Measurements from ENCODE around the gene UBE2Z. TPM values are rescaled to one million over a fixed set of nuclear protein-coding genes. Genes with fewer than 3 reads are reported as not detected.

The UBE2Z gene
- total and polyA plus RNA-seq, 2 of the 13 experiments (the other 11 are each of a cell fraction or from before 2014, with no cell fraction given) = 63.2 to 122 TPM

DNA sequence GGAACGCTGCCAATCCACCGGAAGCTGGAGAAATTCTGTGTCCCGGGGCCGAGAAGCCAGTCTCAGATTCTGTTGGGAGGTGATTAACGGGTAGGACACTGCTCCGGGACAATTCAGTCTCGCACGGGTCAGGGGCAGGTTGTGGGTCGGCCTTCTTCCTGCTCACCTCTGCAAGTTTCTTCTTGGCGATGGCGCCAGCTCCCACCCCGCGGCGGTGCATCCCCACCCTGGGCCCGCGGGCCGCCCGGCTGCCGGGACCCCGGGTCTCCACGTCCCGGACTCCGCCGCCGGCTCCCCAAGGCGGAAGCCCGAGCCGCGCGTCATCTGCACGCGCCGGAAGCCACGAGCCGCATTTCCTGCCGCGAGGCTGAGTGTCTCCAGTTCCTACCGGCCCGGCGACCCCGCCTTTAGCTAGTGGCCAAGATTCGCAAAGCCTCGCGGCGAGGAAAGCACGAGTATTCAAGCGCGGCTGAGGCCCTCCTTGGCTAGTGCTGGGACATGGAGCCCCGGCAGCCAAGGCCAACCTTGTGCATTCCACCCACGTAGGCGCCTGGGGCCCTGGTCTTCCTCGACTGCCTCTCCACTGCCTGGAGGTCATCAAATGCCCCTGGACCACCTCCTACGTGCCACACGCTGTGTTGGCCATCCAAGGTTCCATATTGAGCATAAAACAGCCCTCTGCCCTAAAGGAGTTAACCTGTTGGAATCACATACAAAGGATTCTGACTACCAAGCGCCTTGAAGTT is 36.5 kb downstream of the UBE2Z start, which contains the start of gene SNF8 (continued):
- TF ChIP-seq, protein P1, sequence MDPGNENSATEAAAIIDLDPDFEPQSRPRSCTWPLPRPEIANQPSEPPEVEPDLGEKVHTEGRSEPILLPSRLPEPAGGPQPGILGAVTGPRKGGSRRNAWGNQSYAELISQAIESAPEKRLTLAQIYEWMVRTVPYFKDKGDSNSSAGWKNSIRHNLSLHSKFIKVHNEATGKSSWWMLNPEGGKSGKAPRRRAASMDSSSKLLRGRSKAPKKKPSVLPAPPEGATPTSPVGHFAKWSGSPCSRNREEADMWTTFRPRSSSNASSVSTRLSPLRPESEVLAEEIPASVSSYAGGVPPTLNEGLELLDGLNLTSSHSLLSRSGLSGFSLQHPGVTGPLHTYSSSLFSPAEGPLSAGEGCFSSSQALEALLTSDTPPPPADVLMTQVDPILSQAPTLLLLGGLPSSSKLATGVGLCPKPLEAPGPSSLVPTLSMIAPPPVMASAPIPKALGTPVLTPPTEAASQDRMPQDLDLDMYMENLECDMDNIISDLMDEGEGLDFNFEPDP (CRISPR knock-in tag; conservative IDR thresholded peaks at IDR 0.05) = 0 out of 2 replicates have a peak, but pooled peaks have one; percentile 23
- TF ChIP-seq ZNF230 (CRISPR knock-in tag; IDR thresholded peaks at IDR 0.05) = peak; percentile 87
- no peak for TF ChIP-seq NONO (IDR thresholded peaks at IDR 0.05)
- TF ChIP-seq NONO (CRISPR knock-in tag; conservative IDR thresholded peaks at IDR 0.05) = peak; percentile 97
- no peak for TF ChIP-seq FOXP1 (IDR thresholded peaks at IDR 0.05)
- TF ChIP-seq FOXP1 (CRISPR knock-in tag; IDR thresholded peaks at IDR 0.05) = no peak
- no peak for TF ChIP-seq SOX6 (IDR thresholded peaks at IDR 0.05)
- TF ChIP-seq SOX6 (CRISPR knock-in tag; IDR thresholded peaks at IDR 0.05) = peak; percentile 69
- TF ChIP-seq, protein P2, sequence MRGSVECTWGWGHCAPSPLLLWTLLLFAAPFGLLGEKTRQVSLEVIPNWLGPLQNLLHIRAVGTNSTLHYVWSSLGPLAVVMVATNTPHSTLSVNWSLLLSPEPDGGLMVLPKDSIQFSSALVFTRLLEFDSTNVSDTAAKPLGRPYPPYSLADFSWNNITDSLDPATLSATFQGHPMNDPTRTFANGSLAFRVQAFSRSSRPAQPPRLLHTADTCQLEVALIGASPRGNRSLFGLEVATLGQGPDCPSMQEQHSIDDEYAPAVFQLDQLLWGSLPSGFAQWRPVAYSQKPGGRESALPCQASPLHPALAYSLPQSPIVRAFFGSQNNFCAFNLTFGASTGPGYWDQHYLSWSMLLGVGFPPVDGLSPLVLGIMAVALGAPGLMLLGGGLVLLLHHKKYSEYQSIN (CRISPR knock-in tag; IDR thresholded peaks at IDR 0.05; ENCODE audit: borderline replicate concordance) = no peak
- peak; percentile 45; the same call in 1 of the 2 replicates for TF ChIP-seq ZKSCAN5 (CRISPR knock-in tag; IDR thresholded peaks at IDR 0.05)
- TF ChIP-seq NR2C2 (CRISPR knock-in tag; IDR thresholded peaks at IDR 0.05; ENCODE audit: borderline replicate concordance) = peak; percentile 88
- TF ChIP-seq, protein P3, sequence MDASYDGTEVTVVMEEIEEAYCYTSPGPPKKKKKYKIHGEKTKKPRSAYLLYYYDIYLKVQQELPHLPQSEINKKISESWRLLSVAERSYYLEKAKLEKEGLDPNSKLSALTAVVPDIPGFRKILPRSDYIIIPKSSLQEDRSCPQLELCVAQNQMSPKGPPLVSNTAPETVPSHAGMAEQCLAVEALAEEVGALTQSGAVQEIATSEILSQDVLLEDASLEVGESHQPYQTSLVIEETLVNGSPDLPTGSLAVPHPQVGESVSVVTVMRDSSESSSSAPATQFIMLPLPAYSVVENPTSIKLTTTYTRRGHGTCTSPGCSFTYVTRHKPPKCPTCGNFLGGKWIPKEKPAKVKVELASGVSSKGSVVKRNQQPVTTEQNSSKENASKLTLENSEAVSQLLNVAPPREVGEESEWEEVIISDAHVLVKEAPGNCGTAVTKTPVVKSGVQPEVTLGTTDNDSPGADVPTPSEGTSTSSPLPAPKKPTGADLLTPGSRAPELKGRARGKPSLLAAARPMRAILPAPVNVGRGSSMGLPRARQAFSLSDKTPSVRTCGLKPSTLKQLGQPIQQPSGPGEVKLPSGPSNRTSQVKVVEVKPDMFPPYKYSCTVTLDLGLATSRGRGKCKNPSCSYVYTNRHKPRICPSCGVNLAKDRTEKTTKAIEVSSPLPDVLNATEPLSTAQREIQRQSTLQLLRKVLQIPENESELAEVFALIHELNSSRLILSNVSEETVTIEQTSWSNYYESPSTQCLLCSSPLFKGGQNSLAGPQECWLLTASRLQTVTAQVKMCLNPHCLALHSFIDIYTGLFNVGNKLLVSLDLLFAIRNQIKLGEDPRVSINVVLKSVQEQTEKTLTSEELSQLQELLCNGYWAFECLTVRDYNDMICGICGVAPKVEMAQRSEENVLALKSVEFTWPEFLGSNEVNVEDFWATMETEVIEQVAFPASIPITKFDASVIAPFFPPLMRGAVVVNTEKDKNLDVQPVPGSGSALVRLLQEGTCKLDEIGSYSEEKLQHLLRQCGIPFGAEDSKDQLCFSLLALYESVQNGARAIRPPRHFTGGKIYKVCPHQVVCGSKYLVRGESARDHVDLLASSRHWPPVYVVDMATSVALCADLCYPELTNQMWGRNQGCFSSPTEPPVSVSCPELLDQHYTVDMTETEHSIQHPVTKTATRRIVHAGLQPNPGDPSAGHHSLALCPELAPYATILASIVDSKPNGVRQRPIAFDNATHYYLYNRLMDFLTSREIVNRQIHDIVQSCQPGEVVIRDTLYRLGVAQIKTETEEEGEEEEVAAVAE (CRISPR knock-in tag; IDR thresholded peaks at IDR 0.05; ENCODE audit: borderline replicate concordance) = peak; percentile 83; the same call in 1 of the 2 replicates
- TF ChIP-seq, protein P4, sequence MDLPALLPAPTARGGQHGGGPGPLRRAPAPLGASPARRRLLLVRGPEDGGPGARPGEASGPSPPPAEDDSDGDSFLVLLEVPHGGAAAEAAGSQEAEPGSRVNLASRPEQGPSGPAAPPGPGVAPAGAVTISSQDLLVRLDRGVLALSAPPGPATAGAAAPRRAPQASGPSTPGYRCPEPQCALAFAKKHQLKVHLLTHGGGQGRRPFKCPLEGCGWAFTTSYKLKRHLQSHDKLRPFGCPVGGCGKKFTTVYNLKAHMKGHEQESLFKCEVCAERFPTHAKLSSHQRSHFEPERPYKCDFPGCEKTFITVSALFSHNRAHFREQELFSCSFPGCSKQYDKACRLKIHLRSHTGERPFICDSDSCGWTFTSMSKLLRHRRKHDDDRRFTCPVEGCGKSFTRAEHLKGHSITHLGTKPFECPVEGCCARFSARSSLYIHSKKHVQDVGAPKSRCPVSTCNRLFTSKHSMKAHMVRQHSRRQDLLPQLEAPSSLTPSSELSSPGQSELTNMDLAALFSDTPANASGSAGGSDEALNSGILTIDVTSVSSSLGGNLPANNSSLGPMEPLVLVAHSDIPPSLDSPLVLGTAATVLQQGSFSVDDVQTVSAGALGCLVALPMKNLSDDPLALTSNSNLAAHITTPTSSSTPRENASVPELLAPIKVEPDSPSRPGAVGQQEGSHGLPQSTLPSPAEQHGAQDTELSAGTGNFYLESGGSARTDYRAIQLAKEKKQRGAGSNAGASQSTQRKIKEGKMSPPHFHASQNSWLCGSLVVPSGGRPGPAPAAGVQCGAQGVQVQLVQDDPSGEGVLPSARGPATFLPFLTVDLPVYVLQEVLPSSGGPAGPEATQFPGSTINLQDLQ (CRISPR knock-in tag; IDR thresholded peaks at IDR 0.05) = peak; percentile 41; the same call in 1 of the 2 replicates
- TF ChIP-seq, protein P5, sequence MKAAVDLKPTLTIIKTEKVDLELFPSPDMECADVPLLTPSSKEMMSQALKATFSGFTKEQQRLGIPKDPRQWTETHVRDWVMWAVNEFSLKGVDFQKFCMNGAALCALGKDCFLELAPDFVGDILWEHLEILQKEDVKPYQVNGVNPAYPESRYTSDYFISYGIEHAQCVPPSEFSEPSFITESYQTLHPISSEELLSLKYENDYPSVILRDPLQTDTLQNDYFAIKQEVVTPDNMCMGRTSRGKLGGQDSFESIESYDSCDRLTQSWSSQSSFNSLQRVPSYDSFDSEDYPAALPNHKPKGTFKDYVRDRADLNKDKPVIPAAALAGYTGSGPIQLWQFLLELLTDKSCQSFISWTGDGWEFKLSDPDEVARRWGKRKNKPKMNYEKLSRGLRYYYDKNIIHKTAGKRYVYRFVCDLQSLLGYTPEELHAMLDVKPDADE (CRISPR knock-in tag; IDR thresholded peaks at IDR 0.05) = no peak
- TF ChIP-seq KLF12 (CRISPR knock-in tag; IDR thresholded peaks at IDR 0.05; ENCODE audit: borderline replicate concordance) = peak; percentile 95
- peak; percentile 73; the same call in 1 of the 2 replicates for TF ChIP-seq DR1 (CRISPR knock-in tag; IDR thresholded peaks at IDR 0.05)
- TF ChIP-seq SMAD9 (CRISPR knock-in tag; IDR thresholded peaks at IDR 0.05) = no peak
- peak; percentile 95 for TF ChIP-seq ZNF546 (CRISPR knock-in tag; conservative IDR thresholded peaks at IDR 0.05)
- TF ChIP-seq SP5 (CRISPR knock-in tag; IDR thresholded peaks at IDR 0.05; ENCODE audit: borderline replicate concordance, low read depth) = peak; percentile 51; the same call in 1 of the 2 replicates

Measured in HepG2 (cell line).